A549 (cell line): ENCODE data around the gene CCDC188.

Source experiments
- CBX8 ChIP-seq: fragments of 200-600 bp; sonication (generic); IDR thresholded peaks from 2 replicates; pipeline ENCODE4 v1.6.1; 2016
- EHMT2 ChIP-seq: fragments of 200-600 bp; sonication (generic); IDR thresholded peaks from 2 replicates; pipeline ENCODE4 v1.6.1; 2016; ENCODE audit warnings: antibody characterized with exemption, low read depth, mild to moderate bottlenecking, moderate library complexity
- JUNB ChIP-seq: fragments of >200 bp; sonication (Bioruptor Twin); formaldehyde crosslinking; IDR thresholded peaks from 2 replicates; pipeline ENCODE4 v1.6.1; 2016
- MAZ ChIP-seq: fragments of 150-350 bp; IDR thresholded peaks from 2 replicates; pipeline ENCODE4 v1.6.1; 2014; ENCODE audit warnings: antibody characterized with exemption, low read depth, low read length, borderline replicate concordance
- MYC ChIP-seq: IDR thresholded peaks from 2 replicates; pipeline ENCODE4 v1.6.1; 2012; ENCODE audit warnings: mild to moderate bottlenecking, inconsistent platforms, low read length, improper control_type of control experiment, borderline replicate concordance
- PHF8 ChIP-seq: fragments of 200-600 bp; sonication (generic); IDR thresholded peaks from 2 replicates; pipeline ENCODE4 v1.6.1; 2016; ENCODE audit warnings: low read depth, mild to moderate bottlenecking, antibody characterized with exemption, moderate library complexity, borderline replicate concordance
- POLR2A ChIP-seq: IDR thresholded peaks from 2 replicates; pipeline ENCODE4 v1.6.1; 2012; ENCODE audit warnings: mild to moderate bottlenecking, low read length
- SMC3 ChIP-seq: fragments of >200 bp; sonication (Bioruptor Twin); formaldehyde crosslinking; IDR thresholded peaks from 3 replicates; pipeline ENCODE4 v1.6.1; 2018; ENCODE audit warnings: inconsistent platforms
- ZFP36 ChIP-seq: fragments of 450-650 bp; IDR thresholded peaks from 2 replicates; pipeline ENCODE4 v1.6.1; 2014; ENCODE audit warnings: borderline replicate concordance; ENCODE audit not compliant: partially characterized antibody
- TF ChIP-seq, protein P1 (sequence below): fragments of 150-350 bp; IDR thresholded peaks from 2 replicates; pipeline ENCODE4 v1.6.1; 2014; ENCODE audit warnings: low read depth, mild to moderate bottlenecking, low read length
- TF ChIP-seq, protein P2 (sequence below): fragments of >200 bp; sonication (Bioruptor Twin); formaldehyde crosslinking; IDR thresholded peaks from 3 replicates; pipeline ENCODE4 v1.5.1; 2016
- TF ChIP-seq, protein P3 (sequence below): fragments of 200-600 bp; sonication (generic); IDR thresholded peaks from 2 replicates; pipeline ENCODE4 v1.6.1; 2016; ENCODE audit warnings: antibody characterized with exemption, mild to moderate bottlenecking, moderate library complexity

DNA sequence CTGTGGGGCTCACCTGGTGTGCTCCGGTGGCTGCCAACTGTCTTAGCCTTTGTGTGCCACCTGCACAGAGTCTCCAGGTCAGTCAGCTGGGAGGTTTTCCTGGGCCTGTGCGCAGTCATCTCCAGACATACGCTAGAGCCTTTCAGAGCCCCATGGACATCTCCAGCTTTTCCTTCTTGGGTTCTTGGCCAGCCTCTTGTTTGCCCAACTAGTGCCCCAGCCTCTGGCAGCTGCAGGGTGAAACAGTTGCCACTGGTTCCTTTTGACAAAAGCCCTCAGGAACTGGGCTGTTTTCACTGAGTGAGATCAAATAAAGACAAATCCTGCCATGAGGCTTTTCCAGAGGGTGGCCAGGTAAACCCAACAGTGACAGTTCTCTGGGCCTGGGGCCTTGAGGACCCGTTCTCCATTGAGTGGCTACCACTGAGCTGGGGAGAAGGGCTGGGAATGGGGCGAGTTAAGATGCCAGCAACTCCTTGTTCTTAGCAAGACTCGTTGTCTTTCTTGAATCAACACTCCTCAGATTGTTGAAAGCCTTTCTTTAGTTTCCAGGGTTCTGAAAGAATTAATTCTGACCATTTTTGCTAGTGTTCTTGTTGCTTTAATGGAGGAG lies 51.6 kb downstream of the CCDC188 start:
- no peak for TF ChIP-seq CBX8
- TF ChIP-seq, protein P1, sequence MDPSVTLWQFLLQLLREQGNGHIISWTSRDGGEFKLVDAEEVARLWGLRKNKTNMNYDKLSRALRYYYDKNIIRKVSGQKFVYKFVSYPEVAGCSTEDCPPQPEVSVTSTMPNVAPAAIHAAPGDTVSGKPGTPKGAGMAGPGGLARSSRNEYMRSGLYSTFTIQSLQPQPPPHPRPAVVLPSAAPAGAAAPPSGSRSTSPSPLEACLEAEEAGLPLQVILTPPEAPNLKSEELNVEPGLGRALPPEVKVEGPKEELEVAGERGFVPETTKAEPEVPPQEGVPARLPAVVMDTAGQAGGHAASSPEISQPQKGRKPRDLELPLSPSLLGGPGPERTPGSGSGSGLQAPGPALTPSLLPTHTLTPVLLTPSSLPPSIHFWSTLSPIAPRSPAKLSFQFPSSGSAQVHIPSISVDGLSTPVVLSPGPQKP = no peak
- TF ChIP-seq SMC3 = no peak
- TF ChIP-seq, protein P2, sequence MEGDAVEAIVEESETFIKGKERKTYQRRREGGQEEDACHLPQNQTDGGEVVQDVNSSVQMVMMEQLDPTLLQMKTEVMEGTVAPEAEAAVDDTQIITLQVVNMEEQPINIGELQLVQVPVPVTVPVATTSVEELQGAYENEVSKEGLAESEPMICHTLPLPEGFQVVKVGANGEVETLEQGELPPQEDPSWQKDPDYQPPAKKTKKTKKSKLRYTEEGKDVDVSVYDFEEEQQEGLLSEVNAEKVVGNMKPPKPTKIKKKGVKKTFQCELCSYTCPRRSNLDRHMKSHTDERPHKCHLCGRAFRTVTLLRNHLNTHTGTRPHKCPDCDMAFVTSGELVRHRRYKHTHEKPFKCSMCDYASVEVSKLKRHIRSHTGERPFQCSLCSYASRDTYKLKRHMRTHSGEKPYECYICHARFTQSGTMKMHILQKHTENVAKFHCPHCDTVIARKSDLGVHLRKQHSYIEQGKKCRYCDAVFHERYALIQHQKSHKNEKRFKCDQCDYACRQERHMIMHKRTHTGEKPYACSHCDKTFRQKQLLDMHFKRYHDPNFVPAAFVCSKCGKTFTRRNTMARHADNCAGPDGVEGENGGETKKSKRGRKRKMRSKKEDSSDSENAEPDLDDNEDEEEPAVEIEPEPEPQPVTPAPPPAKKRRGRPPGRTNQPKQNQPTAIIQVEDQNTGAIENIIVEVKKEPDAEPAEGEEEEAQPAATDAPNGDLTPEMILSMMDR = no peak
- TF ChIP-seq MAZ = no peak
- TF ChIP-seq, protein P3, sequence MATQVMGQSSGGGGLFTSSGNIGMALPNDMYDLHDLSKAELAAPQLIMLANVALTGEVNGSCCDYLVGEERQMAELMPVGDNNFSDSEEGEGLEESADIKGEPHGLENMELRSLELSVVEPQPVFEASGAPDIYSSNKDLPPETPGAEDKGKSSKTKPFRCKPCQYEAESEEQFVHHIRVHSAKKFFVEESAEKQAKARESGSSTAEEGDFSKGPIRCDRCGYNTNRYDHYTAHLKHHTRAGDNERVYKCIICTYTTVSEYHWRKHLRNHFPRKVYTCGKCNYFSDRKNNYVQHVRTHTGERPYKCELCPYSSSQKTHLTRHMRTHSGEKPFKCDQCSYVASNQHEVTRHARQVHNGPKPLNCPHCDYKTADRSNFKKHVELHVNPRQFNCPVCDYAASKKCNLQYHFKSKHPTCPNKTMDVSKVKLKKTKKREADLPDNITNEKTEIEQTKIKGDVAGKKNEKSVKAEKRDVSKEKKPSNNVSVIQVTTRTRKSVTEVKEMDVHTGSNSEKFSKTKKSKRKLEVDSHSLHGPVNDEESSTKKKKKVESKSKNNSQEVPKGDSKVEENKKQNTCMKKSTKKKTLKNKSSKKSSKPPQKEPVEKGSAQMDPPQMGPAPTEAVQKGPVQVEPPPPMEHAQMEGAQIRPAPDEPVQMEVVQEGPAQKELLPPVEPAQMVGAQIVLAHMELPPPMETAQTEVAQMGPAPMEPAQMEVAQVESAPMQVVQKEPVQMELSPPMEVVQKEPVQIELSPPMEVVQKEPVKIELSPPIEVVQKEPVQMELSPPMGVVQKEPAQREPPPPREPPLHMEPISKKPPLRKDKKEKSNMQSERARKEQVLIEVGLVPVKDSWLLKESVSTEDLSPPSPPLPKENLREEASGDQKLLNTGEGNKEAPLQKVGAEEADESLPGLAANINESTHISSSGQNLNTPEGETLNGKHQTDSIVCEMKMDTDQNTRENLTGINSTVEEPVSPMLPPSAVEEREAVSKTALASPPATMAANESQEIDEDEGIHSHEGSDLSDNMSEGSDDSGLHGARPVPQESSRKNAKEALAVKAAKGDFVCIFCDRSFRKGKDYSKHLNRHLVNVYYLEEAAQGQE = no peak
- TF ChIP-seq POLR2A = no peak
- no peak for TF ChIP-seq PHF8
- TF ChIP-seq JUNB = no peak
- TF ChIP-seq MYC = no peak
- TF ChIP-seq EHMT2 = no peak
- TF ChIP-seq ZFP36 = no peak
